Activated naive CD4-positive, alpha-beta T cell treated with Interleukin-2 at 50 U/mL for 16 hours (primary cell): Measurements from ENCODE around the gene FAM236A.
"Not testable (repeated sequence)": the region's sequence is repeated elsewhere in the genome, so short reads cannot be mapped to it uniquely, and the experiment has no call there.

Source experiments
- DNase-seq: peaks from one replicate; pipeline ENCODE4 v3.0.0-alpha.2; 2020

FAM236A gene

GRCh38 chrX:72937906-72938305 is at the start of gene FAM236A:
FAM236A (plus strand) TSS chrX:72938206; CDS start chrX:72938263, 57 bp downstream.
- DNase-seq, result not testable (repeated sequence)

DNA sequence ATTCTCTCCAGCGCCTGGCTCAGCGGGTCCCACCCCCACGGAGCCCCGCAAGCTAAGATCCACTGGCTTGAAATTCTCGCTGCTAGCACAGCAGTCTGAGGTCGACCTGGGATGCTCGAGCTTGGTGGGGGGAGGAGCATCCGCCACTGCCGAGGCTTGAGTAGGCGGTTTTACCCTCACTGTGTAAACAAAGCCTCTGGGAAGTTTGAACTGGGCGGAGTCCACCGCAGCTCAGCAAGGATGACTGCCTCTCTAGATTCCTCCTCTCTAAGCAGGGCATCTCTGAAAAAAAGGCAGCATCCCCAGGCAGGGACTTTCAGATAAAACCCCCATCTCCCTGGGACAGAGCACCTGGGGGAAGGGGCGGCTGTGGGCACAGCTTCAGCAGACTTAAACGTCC is 48.3 kb upstream of the FAM236A start:
- not testable (repeated sequence) for DNase-seq

GRCh38 chrX:72912315-72912714 is 25.7 kb upstream of the FAM236A start, which contains the start of gene FAM236C:
FAM236C (plus strand) TSS chrX:72912615; CDS start chrX:72912715, 100 bp downstream.
- not testable (repeated sequence) for DNase-seq

DNA sequence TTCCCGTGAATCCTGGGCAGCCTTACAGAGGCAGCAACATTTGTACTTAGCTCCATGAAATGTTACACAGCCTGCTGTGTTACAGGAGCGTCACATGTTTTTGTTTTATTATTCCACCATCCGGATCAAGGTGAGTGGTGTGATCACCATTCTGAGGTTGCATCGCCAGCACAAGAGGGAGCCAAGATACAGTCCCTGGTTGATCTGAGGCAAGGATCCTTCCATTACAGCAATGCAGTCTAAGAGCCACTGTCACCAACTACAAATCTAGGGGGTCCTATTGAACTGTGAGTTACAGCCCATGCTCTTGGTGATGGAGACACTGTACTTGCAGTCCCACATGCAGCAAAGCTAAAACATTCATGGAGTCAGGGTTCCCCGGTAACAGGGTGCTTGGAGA is 21.9 kb upstream of the FAM236A start:
- DNase-seq, result not testable (repeated sequence)

GRCh38 chrX:72932283-72932682 is 5.7 kb upstream of the FAM236A start:
- not testable (repeated sequence) for DNase-seq

DNA sequence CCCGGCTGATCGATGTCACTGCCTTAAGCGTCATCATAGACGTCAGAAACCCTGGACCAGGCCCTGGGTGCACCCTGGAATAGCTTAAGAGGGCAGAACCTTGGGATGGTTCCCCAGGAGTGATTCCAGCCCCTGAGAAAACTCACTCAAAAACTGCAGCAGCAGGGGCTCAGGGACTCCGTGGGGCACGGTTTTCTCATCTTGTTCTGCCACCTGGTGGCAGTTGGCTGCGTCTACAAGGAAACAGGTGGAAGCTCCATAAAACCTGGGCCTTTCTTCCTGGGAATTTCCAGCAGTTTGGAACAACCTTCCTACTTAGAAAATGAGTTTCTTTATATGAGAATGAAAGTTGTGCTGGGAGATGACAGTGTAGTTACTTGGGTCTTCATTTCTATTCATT is 1.6 kb upstream of the FAM236A start:
- not testable (repeated sequence) for DNase-seq

GRCh38 chrX:72936882-72937455 is 1.0 kb upstream of the FAM236A start:
- DNase-seq, result not testable (repeated sequence)

GRCh38 chrX:72942272-72942671 is 4.3 kb downstream of the FAM236A start:
- not testable (repeated sequence) for DNase-seq

DNA sequence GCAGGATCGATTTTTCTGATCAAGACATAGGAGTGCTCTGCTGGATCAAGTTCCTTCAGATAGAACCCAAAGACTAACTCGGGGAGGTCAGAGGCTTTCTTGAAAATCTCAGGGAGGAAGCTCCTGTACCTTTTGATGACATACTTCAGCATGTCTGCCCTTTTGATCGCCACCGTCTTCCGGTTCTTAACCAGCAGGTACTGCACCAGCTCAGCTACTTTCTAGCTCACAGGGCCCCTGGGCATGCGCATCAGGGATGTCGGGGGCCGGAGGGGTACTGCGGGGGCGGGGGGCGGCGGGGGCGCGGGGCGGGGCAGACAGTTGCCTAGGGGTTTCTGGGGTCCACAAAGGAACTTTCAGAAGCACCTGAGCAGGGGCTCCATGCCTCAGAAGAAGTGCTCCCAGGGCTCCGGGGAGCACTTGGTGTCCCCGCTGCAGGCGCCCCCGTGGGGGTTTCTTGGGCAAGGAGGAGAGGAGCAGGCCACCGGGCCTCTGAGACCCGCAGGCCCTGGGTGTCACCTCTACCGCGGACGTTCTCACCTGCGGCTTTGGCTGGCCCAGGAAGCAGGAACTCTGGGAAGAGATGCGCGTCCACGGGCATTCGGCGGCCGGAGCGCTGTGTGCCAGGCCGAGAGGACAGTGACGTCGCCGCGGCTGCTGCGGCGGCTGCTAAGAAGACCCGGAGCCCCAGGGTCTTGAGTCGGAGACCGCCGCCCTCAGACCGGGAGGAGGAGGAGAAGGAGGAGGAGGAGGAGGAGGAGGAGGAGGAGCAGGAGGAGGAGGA is 5.2 kb downstream of the FAM236A start:
- DNase-seq, result not testable (repeated sequence)

GRCh38 chrX:72943819-72944169 is 5.8 kb downstream of the FAM236A start, which contains the start of gene DMRTC1:
DMRTC1 (minus strand) TSS chrX:72943837; CDS start chrX:72875694, 68,143 bp downstream.
- not testable (repeated sequence) for DNase-seq

DNA sequence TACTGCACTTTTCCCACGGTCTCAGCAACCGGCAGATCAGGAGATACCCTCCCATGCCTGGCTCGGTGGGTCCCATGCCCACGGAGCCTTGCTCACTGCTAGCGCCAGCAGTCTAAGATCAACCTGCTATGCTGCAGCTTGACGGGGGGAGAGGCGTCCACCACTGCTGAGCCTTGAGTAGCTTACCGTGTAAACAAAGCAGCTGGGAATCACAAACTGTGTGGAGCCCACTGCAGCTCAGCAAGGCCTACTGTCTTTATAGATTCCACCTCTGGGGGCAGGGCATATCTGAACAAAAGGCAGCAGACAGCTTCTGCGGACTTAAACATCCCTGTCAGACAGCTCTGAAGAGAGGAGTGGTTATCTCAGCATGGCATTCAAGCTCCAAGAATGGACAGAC is 22.0 kb downstream of the FAM236A start:
- DNase-seq, result not testable (repeated sequence)

DNA sequence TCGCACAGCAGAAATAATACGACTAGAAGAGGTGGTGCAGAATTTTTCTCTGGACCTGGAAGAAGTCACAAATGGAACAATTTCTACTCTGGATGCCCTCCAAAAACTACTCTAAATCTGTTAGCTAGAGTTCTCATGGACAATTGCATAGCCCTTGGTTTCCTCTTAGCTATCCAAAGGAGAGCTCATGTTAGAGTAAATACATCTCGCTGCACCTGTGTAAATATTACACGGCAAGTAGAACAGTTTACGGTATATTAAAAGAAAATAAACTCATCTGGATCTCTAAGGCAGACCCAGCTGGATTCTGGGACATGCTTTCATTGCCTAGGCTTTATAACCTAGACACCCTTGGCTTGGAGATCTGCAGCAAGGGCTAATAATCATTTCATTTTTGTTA is 33.9 kb downstream of the FAM236A start:
- DNase-seq, result not testable (repeated sequence)

DNA sequence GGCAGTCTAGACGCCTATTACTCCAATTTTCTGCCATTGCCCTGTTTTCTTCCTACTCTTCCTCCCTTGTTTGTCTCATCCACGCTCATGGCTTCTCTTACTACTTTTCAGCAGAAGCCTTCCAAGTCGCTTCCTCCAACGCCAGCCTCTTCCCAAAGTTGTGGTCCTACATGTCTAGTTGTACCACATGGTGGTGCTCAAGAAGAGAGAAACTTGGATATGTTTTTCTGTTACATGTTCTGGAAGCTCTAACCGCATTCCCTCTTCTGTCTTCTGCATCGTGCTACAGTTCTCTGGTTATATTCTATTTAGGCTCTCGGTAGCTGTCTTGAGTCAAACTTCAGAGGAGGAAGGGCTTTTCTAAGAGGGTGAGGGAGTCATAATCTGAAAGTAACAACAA is 36.9 kb downstream of the FAM236A start:
- DNase-seq, result not testable (repeated sequence)

- DNase-seq, result not testable (repeated sequence)
These were observed 43.0 kb downstream of the FAM236A start for GRCh38 chrX:72980894-72981469.
